GM19043 (cell line): ENCODE measurements around the gene SERPINB12.

ENCODE experiments used
- ATAC-seq: cut with Tn5 transposase; IDR thresholded peaks from one replicate; pipeline ENCODE4 v1.9.1; 2021; ENCODE audit warnings: low read depth; ENCODE audit not compliant: unreplicated experiment

Gene SERPINB12

GRCh38 chr18:63592471-63592870 is 50.3 kb downstream of the SERPINB12 start:
- no peak for ATAC-seq

- ATAC-seq, result no peak
Observed at GRCh38 chr18:63596964-63597363, 54.8 kb downstream of the SERPINB12 start.

GRCh38 chr18:63603355-63603754 is 61.2 kb downstream of the SERPINB12 start:
- no peak for ATAC-seq

- ATAC-seq, result peak; percentile 96
Observed at GRCh38 chr18:63603772-63604171, 61.6 kb downstream of the SERPINB12 start.

- ATAC-seq, result no peak
Observed at GRCh38 chr18:63604791-63605567, 62.8 kb downstream of the SERPINB12 start.

GRCh38 chr18:63606526-63606925 is 64.4 kb downstream of the SERPINB12 start:
- ATAC-seq, result no peak

GRCh38 chr18:63613420-63613819 is 71.3 kb downstream of the SERPINB12 start:
- ATAC-seq, result no peak

GRCh38 chr18:63617049-63617914 is 75.1 kb downstream of the SERPINB12 start:
- ATAC-seq, result peak; percentile 80

GRCh38 chr18:63617915-63618234 is 75.7 kb downstream of the SERPINB12 start:
- ATAC-seq, result no peak
